Lung microvascular endothelial cell (primary cell): ENCODE results near the gene DAPK1. TPM values are rescaled to one million over a fixed set of nuclear protein-coding genes. Genes with fewer than 3 reads are reported as not detected.

Source experiments
- DNase-seq, 2 donors: peaks; one replicate each; pipeline versions ENCODE4 v3.0.0 to v3.0.0-alpha.2; 2010; ENCODE audit warnings: low read depth in 2 of 2
- total RNA-seq: library from RNA; depleted of rRNA; stranded (reverse); fragments of >200 nt; gene quantifications from 2 replicates; pipeline ENCODE4 v1.2.1, GENCODE V29; 2014

Gene DAPK1
- total RNA-seq, 1 donor from 2014 or later, result 36.9 TPM

GRCh38 chr9:87663556-87663955 lies 165.9 kb downstream of the DAPK1 start:
- no peak for DNase-seq

DNA sequence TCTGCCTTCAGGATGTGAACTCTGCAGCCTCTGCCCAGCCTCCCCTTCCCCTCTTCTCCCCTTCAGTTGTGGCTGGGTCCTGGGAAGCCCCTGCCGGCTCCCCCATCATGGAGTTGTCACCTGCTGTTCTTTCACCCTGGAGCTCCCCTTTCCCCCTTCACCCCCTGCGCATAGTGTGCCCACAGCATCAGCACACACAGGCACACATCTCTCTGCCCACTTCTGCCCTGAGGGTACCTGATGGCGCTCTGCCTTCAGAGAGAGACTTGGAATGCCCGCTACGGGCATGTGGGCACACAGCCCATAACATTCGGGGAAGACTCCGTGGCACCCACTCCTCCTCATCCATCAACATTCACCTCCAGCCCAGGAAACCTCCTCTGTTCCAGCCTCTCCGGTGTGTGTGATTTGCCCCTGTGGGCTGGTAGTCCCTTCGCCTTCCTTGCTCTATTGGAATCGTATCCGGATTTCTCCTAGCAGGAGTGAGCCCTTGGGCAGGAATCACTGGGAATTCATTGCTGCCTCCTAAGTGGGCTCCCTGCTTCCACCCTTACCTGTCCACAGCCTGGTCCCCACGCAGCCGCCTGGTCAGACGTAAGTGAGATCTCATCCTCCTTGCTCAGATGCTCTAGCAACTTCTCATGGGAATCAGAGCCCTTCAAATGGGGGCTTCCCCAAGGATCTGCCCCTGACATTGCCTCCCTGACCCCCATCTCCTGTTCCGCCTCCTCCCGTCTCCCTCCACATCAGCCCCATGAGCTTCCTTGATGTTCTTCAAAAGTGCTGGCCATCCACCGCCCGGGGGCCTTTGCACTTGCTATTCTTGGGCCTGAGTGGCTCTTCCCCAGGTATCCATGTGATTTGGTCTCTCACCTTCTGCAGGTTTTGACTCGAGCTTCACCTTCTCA lies 166.7 kb downstream of the DAPK1 start:
- DNase-seq, result no peak

- no peak for DNase-seq
Measured at GRCh38 chr9:87665505-87665904, 167.8 kb downstream of the DAPK1 start.

GRCh38 chr9:87667164-87667738 lies 169.6 kb downstream of the DAPK1 start:
- peak; percentile 8 to 45 for DNase-seq

DNA sequence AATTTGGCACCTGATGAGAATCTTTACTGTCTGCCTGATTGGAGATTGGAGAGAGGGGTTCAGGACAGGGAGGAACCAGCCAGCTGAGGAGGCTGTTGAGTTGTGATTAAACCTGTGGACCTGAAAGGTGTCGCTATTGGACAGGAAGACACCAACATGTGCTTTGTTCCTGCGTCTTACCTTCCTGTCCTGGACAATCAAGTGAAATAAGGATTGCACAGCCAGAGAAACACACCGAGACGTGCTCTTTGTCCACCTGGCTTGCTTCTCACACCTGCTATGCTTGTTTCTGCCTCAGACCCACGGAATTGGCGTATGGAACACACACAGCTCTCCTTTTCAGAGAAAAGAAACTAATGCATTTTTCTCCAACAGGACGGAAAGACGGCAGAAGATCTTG lies 170.6 kb downstream of the DAPK1 start:
- no peak for DNase-seq

GRCh38 chr9:87668722-87669121 lies 171.1 kb downstream of the DAPK1 start:
- DNase-seq, result no peak

DNA sequence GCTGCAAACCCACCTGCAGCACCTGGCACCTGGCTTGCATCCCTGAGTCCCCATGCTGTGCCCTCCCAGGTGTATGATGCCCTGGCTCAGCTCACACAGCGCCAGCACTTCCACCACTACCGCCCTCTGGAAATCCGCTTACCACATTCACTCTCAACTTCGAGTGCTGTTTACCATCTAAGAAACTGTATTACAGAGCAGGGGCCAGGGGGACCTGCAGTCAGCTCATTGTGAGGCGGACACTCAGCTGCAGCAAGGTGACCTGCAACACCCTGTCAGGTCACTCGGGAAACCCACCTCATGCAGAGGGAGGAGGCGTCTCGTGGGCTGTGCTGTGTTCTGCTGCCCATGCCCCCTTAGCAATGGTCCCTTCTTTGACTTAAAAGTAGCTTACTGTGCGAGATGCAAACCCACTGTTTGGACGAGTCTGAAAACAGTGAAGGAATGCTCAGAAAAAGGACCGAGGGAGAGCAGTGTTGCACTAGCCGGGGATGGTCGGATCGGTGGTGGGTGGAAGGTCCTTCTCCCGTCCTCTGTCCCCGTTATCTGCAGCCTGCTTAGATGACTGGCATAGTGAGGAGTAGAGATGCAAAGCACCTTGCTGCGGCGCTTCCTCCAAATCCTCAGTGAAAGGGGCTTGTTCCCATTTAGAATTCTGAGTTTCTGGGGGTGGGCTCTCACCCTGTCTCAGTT lies 173.1 kb downstream of the DAPK1 start:
- DNase-seq, result no peak

DNA sequence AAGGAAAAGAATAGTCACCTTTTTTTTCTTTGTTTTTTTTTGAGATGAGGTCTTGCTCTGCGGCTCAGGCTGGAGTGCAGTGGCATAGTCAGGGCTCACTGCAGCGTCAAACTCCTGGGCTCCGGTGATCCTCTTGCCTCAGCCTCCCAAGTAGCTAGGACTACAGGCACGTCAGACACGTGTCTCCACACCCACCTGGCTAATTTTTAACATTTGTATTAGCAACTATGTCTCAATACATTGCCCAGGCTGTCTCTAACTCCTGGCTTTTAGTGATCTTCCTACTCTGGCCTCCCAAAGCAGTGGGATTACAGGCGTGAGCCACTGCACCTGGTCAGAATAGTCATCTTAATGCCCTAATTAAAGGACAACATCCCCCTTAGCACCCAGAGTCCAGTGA lies 173.8 kb downstream of the DAPK1 start:
- DNase-seq, result no peak

DNA sequence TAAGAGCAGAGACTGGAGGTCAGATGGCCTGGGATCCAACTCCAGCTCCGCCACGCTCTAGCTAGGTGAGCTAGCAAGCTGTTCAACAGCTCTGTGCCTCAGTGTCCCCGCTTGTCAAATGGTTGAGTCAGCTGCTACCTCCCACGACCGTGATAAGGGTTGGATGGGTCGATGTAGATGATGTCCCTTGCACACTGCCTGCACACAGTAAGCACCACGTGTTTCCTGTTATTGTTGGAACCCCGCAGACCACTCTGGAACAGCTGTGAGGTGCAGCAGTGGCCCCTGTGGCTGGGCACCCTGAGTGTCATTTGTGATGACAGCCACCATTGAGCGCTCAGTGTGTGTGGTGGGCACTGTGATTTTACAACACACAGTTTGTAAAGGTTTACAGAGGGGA lies 174.3 kb downstream of the DAPK1 start:
- DNase-seq, result peak in 1 of 2 donors; percentile 55

- DNase-seq, result no peak
Measured at GRCh38 chr9:87672586-87672985, 174.9 kb downstream of the DAPK1 start.

DNA sequence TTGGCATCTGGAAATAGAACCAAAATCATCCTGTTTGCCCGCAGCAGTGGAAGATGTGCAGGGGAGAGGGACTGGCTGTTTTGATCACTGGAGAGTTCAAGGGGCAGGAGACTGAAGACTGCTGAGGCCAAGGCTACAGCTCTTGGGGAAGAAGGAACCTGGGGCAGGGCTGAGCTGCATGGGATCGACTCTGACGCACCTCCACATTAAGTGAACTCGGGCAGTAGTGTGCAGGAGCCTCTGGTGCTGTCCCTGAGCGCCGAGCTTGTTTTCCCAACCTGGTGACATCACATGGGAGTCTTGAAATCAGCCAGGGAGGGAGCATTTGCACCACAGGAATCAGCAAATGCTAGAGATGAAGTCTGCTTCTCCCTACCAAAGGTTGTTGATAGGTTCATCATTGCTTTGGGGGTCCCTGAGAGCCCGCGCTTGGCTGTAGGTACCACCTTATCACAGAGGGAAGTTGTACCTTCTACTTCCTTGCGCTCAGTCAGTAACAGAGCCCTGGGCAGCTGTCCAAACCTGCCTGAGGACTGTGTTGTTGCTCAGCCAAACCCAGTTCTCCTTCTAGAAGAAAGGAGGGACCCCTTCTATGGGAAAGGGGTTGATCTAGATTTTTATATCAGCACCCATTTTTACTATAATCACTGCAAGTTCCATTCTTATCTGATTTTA lies 175.9 kb downstream of the DAPK1 start:
- no peak for DNase-seq

GRCh38 chr9:87674565-87675299 lies 177.1 kb downstream of the DAPK1 start:
- no peak for DNase-seq

DNA sequence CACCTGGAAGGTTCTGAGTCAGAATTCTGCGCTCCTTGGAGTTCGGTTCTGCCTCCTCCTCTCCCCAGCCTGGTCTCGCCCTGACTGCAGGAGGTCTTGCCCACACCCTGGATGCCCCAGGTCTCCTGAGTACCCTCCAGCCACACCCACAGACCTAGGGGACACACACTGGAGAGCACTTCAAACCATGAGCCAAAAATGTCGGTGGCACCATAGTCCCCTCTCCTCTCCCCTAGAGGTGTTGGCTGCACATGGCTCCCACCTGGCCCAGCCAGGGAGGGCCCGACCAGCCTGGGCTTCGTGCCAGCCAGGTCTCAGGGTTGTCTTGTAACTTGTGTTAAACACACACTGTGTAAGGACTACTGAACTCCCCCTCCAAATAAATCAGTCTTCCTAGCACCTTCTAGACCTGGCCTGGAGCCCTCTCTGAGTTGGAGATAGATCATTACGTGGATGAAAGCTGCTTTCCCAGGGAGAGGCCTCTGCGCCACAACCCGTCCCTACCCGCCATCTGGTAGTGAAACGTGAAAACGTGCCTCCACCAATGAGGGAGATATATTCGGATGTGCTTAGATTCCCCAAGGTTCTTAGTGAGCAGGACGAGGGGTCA lies 178.3 kb downstream of the DAPK1 start:
- DNase-seq, result no peak

GRCh38 chr9:87676976-87677775 lies 179.5 kb downstream of the DAPK1 start:
- DNase-seq, result peak in 1 of 2 donors; percentile 16

DNA sequence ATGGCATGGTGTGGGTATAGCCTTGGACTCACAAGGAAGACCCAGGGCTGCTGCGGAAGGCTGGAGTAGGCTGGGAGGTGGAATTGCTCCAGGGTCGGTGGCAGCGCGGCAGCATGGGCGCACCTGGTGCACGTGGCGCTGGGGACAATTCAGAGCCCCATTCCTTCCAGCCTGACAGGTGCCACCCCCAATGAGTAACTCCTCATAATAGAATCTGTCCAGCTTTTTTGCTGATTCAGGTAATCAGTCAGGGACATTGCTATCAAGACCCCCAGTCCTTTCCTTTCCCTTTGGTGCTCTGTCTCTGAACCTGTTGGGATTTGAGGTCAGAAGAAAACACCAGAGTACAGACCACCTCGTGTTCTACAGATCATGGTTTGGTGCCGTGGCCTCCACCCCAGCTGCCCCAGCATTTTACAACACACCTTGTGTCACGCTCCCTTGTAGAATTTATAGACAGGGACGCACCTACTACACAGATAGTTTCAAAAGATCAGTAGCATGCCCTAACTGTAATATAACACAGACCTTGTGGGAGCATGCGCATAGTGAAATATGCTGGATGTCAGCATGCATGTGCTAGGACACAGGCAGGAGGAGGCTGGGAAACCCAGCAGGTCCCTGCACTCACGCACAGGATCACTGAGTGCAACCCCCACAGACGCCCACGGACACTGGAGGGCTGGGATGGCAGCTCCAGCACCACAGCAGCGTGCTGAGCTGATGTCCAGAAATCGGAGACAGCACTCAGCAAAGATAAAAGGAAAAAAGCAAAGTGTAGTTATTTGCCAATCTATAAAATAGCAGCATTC lies 180.3 kb downstream of the DAPK1 start:
- DNase-seq, result no peak

DNA sequence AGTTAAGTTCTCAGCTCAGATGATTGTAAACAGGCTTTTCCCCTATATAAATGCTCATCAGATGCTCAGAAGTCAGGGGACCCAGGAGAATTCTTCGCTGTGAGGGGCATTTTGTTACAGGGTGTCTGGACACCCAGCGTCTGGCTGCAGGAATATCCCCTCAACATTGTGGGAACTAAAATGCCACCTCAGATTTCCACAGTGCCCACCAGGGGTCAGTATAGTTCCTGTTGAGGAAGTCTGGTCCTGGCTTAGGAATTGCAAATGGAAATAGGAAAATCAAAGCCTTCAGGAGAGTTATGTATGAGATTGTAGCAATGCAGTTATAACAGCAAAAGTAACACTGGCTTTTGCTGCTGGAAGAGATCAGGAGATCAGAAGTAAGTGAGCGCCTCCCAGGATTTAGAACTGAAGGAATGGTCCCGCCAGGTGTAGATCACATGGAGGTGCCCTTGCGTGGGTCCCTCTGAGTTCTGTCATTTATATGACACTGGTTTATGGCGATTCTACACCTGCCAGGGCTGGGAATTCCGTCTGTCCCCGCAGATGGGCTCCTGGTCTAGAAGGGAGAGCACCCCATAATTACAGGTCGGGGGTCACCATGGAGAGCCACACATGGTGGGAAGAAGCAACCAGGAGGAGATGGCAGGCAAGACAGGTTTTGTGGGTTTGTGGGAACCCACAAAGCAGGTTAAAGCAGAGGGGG lies 181.1 kb downstream of the DAPK1 start:
- DNase-seq, result peak; percentile 77 to 87

GRCh38 chr9:87681271-87682061 lies 183.8 kb downstream of the DAPK1 start:
- DNase-seq, result no peak

DNA sequence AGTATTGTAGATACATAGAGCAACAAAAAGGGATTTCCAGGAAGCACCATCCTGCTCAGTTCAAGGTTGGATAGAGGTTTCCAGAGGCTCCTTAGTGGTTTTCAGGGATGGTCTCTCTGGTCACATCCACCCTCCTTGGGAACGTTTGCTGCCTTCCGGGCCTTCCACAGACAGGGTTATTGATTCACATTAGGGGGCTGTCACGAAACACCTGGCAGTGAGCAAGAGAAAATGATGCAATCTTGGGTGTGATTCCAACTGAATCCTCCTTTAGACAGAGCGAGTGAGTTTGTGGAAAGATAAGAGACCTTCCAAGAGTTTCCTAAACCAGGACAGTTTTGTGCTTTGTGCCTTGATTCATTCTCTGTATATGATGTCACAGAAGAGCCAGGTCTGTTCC lies 184.4 kb downstream of the DAPK1 start:
- DNase-seq, result no peak
